Limb (tissue), 2 donors: ENCODE data around the gene USP10.
A peak's percentile ranks its signal among the peaks of the same experiment; 100 is the strongest.
"Not testable (repeated sequence)": the region's sequence is repeated elsewhere in the genome, so short reads cannot be mapped to it uniquely, and the experiment has no call there.

ENCODE experiments used
- DNase-seq, 2 donors: peaks; one replicate each; pipeline ENCODE4 v3.0.0-alpha.2; 2016; ENCODE audit errors: extremely low spot score in 2 of 2

Gene USP10

DNA sequence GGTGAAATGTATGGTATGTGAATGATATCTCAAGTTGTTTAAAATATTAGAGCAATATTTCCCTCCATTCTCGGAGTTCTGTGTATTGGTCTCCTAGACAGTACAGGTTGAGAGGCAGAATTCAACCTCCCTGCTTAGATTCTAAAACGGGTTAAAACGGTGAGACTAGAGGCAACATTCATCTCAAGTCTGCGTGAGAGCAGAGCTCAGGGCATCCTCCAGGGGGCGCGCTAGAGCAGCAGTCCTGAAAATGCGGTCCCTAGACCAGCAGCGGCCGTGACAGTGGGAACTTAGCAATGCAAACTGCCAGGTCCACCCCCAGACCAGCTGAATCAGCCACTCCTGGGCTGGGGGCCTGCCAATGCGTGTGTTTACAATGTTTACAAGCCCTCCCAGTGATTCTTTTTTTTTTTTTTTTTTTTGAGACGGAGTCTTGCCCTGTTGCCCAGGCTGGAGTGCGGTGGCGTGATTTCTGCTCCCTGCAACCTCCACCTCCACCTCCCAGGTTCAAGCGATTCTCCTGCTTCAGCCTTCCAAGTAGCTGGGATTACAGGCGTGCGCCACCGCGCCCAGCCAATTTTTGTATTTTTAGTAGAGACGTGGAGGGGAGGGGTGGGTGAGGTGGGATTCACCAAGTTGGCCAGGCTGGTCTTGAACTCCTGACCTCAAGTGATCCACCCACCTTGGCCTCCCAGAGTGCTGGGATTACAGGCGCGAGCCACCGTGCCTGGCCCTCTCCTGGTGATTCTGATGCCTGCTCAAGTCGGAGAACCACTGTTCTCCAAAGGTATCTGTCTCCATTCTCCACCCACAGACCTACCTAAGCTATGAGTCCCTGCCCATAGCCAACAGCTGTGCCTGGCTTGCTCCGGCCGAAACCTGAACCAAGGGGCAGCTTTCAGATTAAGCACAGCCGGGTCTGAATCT, 27.3 kb upstream of the USP10 start:
- DNase-seq, result peak in 1 of 2 donors; percentile 69

DNA sequence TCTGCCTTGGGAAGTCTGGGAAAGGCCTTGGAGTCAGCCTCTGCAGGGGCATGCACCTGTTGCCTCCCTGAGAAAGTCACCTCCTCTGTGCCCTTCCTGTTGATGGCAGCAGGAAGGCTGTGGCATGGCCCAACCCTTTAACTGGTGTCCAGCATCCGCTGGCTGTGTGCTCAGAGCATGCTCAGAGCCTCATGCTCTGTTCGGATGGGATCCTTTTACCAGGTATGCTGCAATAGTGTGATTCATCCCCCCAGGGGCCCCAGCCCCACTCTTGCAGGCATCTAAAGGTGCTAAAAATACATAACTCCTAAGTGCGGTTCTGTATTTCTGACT, 26.6 kb upstream of the USP10 start:
- no peak for DNase-seq

DNA sequence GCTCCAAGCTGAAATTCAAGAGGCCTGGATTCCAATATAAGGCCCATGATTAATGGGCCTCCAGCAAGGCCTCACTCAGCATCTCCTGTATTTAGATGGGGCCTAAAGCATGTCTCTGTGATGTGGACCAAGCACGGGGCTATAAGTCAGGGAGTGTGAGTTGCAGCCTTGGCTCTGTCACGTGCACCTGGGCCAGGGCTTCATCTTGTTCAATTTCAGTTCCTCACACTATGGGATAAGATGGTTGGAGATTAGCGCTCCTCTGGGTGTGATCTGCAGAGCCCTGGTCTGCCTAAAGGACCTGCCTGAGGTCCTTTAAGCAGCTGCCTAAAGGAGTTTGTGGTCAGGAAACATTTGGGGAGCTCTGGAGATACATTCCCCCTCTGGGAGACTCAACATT, 26.2 kb upstream of the USP10 start:
- DNase-seq, result no peak

DNA sequence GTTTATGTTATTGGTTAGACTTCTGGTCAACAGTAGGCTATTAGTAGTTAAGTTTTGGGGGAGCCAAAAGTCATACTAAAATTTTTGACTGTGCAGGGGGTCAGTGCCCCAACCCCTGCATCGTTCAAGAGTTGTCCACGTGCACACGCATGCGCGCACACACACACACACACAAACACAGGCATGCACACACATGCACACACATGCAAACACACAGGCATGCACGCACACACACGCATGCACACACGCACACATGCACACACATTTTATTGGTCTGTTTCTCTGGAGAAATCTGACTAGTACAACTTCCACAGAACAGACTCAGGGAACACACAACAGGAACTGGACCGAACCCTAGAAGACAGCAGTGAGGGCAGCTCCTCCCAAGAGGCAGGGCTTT, 24.4 kb upstream of the USP10 start:
- DNase-seq, result no peak

DNA sequence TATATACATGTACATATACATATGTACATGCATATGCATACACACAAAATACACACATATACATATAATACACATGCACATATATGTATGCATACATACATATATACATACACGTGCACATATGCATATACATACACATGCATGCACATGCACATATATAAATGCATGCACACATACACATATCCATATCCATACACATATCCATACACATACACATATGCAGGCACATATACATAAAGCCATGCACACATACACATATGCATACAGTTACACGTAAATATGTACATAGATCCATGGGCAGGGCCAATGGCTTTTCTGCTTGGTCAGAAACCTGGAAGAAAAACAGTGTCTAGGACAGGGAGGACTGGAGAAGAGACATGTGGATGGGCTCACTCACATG, 23.9 kb upstream of the USP10 start:
- no peak for DNase-seq

DNA sequence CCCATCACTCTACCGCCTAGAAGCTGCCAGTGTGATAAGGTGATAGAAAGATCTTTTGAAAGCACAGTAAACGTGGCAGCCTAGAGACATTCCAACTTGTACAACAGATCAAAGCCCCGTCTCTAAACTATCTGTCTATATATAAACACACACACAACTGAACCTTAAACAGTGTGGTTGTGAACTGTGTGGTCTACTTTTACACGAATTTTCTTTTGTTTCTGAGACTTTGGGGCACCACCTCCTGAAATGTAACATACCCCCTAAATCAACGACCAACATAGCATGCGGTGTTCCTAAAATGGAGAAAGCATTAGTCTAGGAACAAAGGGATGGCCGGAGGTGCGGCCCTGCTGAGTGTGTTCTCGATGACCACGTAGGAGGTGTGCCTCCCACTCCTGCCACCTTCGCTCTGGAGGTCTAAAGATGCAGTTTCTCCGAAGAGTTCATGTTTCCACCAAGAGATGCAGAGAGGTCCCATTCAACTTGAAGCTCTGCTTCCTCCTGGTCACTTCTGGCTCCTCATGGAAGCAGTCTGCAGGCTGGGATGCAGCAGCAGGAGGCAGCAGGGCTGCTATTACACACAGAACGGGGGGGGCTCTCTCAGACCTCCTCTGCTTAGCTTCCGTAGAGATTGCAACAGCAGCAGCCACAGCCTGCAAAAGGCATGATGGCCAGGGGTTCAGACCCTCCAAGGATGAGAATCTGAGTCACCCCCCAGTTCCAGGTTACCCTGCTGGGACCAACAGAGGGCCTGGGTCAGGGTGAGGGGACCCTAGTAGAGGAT, 22.6 kb upstream of the USP10 start:
- no peak for DNase-seq

DNA sequence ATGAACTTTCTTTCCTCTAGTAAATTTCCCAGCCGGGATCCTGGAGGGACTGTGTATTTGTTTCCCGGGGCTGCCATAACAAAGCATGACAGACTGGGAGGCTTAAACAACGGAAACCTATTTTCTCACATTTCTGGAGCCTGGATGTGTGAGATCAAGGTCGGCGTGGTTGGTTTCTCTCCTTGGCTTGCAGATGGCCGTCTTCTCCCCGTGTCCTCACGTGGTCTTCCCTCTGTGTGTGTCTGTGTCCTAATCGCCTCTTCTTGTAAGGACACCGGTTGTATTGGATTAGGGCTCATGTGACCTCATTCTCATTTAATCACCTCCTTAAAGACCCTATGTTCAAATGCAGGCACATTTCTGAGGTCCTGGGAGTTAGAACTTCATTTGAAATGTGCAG, 22.0 kb upstream of the USP10 start:
- DNase-seq, result no peak

DNA sequence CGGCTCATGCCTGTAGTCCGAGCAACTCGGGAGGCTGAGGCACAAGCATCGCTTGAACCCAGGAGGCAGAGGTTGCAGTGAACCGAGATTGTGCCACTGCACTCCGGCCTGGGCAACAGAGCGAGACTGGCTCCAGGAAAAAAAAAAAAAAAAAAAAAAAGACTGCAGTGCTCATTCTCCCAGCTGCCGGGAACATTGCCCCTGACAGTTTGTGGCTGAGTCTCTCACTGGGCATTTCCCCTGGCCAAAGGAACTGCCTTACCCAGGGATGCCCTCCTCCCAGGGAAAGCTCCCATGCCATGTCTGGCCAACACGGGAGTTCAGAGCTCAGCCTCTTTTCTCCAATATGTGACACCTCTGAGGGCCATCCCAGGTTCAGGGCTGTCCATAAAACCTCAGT, 21.3 kb upstream of the USP10 start:
- no peak for DNase-seq

DNA sequence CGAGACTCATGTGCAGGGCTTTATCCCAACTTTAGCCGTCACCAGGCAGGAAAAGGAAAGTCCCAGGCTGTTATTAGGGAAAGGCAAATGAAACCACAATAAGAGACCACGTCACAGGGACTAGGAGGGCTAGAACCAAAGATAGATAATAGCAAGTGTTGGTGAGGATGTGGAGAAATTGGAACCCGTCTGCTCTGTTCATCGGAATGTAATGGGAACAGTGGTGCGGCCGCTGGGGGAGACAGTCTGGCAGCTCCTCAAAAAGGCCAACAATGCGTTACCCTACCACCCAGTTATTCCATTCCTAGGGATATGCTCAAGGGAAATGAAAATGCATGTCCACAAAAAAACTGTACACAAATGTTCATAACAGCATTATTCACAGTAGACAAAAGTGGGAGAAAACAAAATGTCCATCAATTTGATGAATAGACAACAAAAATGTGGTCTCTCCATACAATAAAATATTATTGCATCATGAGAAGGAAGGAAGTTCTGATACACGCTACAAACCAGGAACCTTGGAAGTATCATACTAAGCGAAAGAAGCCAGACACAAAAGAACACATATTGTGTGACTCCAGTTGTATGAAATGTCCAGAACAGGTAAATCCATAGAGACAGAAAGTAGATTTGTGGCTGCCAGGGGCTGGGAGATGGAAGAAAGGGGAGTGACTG, 19.5 kb upstream of the USP10 start:
- no peak for DNase-seq

DNA sequence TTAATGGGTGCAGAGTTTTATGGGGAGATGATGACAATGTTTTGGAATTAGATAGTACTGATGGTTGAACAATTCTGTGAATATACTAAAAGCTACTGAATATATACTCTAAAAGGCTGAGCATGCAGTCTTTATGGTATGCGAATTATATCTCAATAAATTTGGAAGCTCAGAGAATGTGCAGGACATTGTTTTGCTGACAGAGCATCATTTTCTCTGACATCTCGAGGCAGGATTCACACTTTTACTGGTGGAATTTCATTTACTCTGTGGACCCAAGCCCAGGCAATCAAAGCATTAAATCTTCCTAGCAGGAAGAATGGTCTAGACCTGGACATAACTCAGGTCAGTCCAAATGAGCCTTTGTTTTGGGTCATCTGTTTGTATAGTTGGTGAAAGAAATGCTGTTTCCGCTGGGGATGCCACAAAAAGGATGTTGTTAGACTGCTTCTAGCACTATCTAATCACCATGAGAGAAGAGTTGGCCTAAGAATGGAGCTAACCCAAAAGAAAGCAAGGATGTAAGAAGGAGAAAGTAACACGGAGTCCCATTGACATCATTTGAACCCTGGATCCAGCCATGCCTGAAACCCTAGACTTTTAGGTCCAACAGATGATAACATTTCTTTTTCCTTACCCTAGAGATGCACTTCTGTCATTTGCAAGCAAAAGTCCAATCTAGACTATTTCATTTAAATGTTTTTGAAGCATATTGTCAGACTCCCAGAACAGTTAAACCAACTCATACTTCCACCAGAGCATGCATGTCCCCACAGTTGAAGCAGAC, 18.8 kb upstream of the USP10 start:
- no peak for DNase-seq

DNA sequence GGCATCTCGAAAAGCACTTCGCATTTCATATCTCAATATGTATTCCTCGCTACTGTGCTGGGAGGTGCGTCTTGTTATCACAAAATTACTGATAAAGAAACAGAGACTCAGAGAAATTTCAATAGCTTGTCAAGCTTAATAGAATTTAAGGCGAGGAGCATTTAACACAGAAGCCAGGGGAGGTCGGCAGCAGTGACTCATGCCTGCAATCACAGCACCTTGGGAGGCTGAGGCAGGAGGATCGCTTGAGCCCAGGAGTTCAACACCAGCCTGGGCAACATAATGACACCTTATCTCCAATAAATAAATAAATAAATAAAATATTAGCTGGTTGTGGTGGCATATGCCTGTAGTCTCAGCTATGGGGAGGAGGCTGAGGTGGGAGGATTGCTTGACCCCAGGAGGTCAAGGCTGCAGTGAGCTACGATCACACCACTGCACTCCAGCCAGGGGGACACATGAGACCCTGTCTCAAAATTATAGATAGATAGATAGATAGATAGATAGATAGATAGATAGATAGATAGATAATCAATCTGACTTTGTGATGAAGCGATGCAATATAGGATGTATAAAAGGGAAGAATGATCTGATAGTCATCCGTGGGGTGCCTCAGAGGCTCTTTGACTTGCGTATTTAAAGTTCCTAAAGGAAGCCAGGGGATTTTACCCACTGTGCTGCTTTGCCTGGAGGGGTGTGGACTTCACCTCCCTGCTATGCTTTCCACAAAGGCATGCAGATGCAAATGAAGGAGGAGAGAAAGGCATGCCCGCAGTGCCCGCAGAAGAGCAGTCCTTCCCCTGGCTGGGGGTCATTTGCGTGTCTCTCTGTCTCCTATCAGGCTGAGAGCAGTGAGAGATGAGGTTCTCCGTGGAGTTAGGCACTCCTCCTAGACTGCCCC, 15.9 kb upstream of the USP10 start:
- no peak for DNase-seq

DNA sequence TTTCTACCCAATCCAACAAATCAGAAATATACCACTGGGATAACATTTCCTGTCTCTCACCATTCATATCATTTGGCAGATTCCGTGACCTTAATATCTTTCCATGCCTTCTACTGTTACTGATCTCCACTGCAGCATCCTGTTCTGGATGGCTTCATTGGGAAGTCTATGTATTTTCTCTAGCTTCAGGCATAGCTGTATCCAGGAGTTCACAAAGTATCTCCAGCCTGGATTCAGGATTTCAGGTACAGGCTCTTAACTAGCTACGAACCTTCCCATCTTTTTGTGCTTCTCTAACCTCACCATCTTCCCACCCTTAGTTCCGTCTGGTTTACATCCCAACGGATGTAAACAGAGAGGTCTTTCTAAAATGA, 15.2 kb upstream of the USP10 start:
- DNase-seq, result no peak

DNA sequence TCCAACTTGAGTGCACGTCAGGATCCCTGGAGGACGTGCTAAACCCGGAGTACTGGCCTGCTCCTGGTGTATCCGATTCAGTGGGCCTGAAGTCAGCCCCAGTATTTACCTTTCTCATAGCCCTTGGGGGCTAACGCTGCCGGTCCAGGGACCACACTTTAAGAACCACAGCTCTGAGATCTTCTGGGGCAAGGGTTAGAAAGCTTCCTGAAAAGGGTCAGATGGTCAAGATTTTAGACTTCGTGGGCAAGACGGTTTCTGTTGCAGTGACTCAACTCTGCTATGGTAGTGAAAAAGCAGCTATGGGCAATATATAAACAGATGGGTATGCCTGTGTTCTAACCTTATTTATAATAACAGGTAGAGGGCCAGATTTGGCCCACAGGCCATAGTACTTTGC, 14.6 kb upstream of the USP10 start:
- no peak for DNase-seq

DNA sequence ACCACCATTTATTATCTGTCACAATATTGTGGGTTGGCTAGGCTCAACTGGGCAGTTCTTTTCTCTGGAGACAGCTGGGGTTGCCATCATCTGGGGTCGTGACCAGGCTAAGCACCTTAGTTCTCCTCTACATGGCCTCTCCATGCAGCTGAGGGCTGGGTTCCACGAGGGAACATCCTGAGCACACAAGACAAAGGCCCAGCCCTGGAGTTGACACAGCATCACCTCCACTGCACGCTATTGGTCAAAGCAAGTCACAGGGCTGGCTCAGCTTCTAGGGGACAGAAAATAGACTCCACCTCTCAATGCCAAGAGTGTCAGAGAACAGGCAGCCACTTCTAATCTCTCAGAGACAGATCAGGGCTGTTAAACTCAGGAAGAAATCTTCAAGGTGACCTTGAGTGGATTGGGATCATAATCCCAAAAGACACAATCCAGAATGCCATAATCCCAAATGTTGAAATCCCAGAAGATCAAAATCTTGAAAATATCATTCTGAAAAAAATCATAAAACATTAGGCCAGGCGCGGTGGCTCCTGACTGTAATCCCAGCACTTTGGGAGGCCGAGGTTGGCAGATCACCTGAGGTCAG, 13.0 kb upstream of the USP10 start:
- no peak for DNase-seq

DNA sequence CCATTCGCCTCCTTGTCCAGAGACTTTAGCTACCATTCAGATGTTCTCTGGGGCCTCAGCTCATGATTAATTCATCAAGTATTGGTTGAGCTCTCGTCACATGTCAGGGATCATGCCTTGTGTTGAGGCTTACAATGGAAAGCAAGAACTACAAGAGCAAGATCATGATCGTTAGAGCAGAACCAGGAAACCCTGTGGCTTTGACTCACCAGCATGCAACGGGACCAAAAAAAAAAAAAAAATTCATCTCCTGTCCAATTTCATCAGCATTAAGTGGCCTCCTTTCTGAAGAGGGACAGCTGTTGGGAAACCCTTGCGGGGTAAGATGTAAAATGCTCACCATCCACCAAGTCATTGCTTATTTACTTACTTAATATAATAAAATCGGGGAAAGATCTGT, 12.1 kb upstream of the USP10 start:
- DNase-seq, result no peak

DNA sequence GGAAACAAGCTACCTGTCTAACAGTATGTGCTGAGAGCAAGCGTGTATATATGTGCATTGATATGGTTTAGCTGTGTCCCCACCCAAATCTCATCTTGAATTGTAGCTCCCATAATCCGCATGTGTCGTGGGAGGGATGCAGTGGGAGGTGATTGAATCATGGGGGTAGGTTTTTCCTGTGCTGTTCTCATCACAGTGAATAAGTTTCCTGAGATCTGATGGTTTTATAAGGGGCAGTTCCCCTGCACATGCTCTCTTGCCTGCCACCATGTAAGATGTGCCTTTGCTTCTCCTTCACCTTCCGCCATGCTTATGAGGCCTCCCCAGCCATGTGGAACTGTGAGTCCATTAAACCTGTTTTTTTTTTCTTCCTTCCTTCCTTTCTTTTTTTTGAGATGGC, 11.6 kb upstream of the USP10 start:
- not testable (repeated sequence) for DNase-seq

DNA sequence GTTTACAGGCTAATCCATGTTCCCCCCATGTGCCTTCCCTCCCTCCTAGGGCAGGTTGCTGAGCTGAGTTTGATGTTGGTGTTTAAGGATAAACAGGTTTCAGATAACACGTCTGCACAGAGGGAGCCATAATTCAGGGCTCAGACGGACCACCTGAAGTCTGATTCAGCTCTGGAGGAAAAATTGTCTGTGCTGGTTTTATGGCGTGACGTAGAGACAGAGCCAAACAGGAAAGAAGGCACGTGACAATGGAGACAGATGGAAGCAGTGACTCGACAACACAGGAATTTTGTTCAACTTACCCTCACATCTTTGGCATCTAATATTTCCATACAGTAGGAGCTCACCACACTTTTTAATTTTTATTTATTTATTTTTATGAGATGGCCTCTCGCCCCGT, 10.7 kb upstream of the USP10 start:
- no peak for DNase-seq

DNA sequence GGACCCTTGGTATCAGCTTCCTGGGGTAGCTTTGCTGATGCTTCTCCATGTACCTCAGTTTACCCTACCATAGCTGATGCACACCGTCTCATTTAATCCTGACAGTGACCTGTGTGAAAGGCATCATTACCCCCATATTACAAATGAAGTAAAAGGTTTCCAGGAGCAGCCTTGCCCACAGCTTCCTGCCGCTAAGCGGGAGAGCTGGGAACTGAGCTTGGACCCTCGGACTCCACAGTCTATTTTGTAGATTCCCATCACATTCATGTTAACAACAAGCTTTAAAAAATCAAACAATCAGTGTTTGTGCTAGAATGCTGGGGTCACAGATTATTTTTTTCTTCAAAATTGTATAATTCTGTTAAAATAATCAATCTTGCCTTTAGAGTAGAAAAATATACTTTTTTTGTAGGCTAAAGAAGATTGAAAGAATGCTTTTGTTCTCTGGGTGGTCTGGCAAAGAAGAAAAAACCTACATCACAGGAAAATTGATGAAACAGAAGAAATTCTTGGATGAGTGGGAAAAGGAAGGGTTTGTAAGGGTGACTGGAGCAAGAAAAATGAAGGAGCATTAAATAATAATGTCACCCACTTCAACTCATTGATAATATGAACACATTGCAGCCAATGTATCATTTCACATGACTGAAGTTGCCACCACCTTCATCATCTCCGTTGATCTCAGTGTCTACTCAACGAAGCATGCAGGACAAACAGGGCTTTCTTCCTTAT, 9.5 kb upstream of the USP10 start:
- no peak for DNase-seq

DNA sequence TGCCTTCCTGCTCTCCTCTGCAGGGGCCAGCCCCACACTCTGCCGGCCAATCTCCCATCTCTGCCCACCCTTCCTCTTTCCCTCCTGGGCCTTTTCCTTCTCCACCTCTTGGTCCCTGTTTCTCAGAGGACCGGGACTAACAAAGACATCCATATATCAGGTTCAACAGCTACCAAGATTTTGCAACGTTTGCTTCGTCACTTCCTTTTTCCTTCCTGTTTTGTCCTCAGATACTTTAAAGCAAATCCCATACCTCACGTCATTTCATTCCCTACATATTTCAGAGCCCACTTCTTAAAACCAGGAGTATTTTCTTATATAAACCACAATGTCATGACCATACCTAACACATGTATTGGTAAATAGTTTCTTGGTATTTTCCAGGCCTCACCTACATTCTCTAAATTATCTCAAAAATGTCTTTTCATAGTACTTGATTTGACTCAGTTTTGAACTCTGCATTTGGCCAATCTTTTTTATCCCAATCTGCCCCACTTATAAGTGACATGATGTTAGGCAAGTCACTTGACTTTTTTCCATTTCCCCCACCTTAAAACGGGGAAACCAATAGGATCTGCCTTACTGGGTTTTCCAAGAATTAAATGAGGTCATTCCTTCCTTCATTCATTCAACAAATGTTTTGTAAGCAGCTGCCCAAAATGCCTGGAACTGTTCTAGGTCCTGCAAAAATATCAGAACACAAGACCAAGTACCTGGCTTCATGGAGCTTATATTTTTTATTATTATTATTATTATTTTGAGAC, 7.2 kb upstream of the USP10 start:
- DNase-seq, result no peak
